ENCODE results near the gene MYO7A.

DNA sequence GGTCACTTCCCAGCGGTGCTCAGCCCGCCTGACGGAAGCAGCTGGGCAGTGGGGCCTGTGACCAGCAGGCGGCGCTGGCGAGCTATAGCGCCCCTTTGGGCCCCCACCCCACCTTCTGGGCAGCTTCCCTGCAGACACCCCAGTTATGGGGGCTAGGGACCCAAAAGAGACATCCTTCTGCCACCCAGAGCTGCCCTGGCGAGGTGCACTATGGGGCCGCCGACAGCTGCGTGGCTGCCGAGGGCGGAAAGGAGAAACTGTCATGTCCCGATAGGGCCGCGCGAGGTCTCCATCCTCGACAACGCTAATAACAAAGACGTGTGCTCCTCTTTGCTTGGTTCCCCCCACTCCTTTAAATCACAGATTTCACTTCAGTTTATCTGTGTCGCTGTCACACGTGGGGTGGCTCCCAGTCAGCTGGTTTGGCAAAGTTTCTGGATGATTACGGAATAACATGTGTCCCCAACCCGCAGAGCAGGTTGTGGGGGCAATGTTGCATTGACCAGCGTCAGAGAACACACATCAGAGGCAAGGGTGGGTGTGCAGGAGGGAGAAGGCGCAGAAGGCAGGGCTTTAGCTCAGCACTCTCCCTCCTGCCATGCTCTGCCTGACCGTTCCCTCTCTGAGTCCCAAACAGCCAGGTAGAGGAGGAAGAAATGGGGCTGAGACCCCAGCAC lies 673 bp upstream of the MYO7A start:
- TF ChIP-seq, protein P1, sequence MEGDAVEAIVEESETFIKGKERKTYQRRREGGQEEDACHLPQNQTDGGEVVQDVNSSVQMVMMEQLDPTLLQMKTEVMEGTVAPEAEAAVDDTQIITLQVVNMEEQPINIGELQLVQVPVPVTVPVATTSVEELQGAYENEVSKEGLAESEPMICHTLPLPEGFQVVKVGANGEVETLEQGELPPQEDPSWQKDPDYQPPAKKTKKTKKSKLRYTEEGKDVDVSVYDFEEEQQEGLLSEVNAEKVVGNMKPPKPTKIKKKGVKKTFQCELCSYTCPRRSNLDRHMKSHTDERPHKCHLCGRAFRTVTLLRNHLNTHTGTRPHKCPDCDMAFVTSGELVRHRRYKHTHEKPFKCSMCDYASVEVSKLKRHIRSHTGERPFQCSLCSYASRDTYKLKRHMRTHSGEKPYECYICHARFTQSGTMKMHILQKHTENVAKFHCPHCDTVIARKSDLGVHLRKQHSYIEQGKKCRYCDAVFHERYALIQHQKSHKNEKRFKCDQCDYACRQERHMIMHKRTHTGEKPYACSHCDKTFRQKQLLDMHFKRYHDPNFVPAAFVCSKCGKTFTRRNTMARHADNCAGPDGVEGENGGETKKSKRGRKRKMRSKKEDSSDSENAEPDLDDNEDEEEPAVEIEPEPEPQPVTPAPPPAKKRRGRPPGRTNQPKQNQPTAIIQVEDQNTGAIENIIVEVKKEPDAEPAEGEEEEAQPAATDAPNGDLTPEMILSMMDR (IDR thresholded peaks at IDR 0.05; ENCODE audit: insufficient read depth, low read depth, low read length) = peak; percentile 88
- TF ChIP-seq EZH2 (IDR thresholded peaks at IDR 0.05; ENCODE audit: insufficient read depth, low read length) = no peak
